LHCN-M2 (cell line): ENCODE measurements around the gene CD93. TPM values are rescaled to one million over a fixed set of nuclear protein-coding genes. Genes with fewer than 3 reads are reported as not detected.

Experiments
- DNase-seq: peaks from one replicate; pipeline ENCODE4 v3.0.0-alpha.2; 2012; ENCODE audit warnings: low read depth
- total RNA-seq: library from RNA; depleted of rRNA; stranded (reverse); fragments of >200 nt; gene quantifications from 2 replicates; pipeline ENCODE4 v1.2.3, GENCODE V29; 2014

The CD93 gene
- total RNA-seq, 1 experiment from 2014 or later = not detected

GRCh38 chr20:23099791-23100719 lies 13.9 kb upstream of the CD93 start:
- DNase-seq = no peak

DNA sequence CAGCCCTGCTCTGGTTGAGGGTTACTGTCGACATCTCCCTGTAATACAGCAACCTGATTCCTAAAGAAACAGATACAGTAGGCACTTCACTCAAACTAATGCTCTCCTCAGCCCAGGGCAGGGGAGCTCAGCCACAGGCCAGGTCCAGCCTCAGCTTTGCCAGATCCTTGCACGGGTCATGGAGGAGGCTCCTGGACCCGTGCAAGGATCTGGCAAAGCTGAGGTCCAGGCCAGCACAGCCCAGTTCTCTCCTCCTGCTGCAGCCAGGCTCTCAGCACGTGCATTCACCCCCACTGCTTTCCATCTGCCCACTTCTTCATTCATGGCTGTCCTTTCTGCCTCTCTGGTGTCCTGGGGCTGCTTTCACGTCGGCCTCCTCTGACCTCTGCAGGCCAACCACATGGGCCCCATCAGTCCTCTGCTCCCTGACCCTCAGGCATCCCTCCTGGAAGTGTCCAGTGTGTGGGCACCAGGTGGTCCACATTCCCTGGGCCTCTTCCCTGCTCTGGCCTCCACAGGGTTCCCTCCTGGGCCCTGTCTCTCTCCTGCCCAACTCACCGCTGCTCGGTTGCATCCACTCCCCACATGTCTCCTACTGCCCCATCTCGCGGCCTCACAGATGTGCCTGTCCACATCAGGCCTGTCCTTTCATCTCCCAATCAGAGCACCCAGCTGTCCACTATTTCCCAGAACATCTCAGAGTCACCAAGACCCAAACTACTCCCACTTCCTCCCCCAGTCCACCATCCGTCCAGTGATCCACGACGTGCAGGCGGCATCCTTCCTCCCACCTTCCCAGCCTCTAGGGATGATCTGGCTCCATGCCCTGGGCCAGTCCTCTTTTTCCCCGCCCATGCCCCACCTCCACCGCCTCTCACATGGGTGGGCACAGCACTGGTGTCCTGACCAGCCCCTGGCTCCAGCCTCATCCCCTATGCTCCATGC lies 11.8 kb upstream of the CD93 start:
- no peak for DNase-seq

- DNase-seq = no peak
These were observed 10.9 kb upstream of the CD93 start for GRCh38 chr20:23096986-23097520.

GRCh38 chr20:23096097-23096496 lies 10.0 kb upstream of the CD93 start:
- no peak for DNase-seq

DNA sequence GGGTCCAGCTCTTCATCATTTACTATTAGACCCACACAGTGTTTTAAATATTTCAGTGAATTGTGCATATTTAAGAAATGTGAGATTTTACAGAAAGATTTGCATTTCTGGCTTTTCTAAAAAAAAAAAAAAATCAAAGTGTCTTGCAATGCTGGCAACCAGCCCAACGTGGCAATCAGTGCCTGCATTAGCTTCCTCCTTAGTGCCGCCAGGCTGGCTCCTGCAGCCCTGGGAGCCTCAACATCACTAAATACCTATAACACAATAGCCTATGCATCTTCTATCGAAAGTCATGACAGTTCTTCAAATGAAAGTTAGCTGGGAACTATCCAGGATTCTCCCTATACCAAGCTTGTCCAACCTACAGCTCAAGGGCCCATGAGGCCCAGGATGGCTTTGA lies 9.4 kb upstream of the CD93 start:
- DNase-seq = no peak

GRCh38 chr20:23094927-23095326 lies 8.8 kb upstream of the CD93 start:
- no peak for DNase-seq

GRCh38 chr20:23094213-23094896 lies 8.2 kb upstream of the CD93 start:
- peak; percentile 30 for DNase-seq

- no peak for DNase-seq
These were observed 7.5 kb upstream of the CD93 start for GRCh38 chr20:23093613-23094012.

- no peak for DNase-seq
These were observed 6.9 kb upstream of the CD93 start for GRCh38 chr20:23092861-23093495.

DNA sequence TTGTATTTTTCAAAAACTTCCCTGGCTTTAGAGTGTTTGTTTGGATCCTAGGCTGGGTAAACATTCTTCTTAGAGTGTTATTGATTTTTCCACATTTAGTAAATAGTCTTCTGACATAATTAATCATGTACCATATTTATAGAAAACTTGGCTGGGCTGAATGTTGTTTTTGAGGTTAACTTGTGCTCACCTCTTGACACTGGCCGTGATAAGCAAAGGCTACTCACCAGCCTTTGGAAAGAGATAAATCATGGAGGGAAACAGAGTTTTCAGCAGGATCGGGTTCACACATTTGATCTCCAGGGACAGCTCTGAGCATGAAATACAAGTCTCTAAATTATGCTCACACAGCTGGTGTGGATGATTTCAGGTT lies 6.2 kb upstream of the CD93 start:
- DNase-seq = peak; percentile 65

GRCh38 chr20:23091721-23092383 lies 5.7 kb upstream of the CD93 start:
- DNase-seq = no peak

GRCh38 chr20:23090878-23091277 lies 4.8 kb upstream of the CD93 start:
- no peak for DNase-seq

- DNase-seq = no peak
These were observed 4.0 kb upstream of the CD93 start for GRCh38 chr20:23090147-23090546.

DNA sequence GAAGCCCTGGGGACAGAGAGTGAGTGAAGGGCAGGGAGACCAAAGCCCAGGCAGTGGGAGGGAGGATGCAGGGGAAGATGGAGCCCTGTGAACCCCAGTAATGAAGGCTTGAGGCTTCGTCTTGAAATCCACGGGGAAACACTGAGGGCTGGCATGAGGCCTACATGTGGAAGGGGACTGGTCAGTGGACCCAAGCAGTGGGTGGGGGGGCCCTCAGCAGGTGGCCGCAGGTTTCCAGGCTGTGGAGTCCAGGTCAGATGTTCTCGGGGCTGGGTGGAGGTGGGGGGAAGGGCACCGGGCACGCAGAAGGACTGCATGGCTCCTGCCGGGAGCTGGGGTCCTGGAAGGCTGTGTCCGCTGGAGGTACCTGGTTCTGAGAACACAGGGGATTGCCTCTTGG lies 2.7 kb upstream of the CD93 start:
- DNase-seq = no peak

DNA sequence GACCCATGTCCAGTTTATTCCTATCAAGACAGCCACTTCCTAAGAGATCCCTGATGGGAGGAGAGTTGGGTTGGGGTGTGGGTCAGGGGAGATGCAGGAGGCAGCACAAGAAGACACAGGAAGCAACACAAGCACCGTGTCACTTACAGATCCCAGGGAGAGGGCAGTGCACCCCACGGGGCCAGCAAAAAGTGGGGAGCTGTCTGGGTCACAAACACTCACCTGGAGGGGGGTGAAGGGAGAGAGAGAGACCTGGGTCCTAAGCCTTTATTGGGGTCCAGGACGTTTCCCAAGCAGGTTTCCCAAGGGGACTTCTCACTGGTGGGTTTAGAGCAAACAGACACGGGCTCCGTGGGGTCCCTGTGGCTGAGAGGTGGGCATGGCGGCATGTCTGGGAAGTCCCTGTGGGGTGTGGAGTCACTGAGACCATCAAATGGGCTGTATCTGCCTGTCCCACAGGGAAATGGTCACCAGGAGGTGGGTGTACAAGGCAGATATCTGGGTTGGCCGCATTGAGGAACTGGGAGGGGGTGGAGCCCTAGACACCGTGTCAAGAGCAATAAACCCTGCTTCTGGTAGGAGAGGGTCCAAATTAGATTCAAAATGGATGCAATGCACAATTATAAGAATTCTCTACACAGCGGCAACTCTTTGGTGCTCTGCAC lies 1.6 kb upstream of the CD93 start:
- no peak for DNase-seq

- DNase-seq = no peak
These were observed 847 bp upstream of the CD93 start for GRCh38 chr20:23086931-23087411.

GRCh38 chr20:23085436-23086055 lies 578 bp downstream of the CD93 start:
- DNase-seq = no peak

DNA sequence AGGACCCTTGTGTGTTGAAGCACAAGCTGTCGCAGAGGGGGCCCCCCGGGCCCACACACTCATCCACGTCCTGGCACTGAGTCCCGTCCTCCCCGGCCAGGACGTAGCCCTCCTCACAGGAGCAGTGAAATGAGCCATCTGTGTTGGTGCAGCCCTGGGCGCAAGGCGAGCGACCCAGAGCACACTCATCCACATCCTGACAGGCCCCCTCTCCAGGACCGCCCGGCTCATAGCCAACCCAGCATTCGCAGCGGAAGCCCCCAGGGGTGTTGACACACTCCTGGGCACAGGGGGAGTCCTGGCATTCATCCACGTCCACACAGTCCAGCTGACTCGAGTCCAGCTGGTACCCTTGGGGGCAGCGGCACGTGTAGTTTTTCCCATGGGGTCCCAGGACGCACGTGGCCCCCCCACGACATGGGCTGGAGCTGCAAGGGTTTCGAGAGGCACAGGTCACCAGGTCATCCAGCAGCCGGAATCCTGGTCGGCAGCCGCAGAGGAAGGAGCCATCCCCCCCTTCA lies 1.2 kb downstream of the CD93 start:
- DNase-seq = no peak

GRCh38 chr20:23084282-23084844 lies 1.8 kb downstream of the CD93 start:
- DNase-seq = no peak
